GM04503 (cell line): Measurements from ENCODE around the gene F7.

Experiments
- DNase-seq: peaks from one replicate; pipeline ENCODE4 v3.0.0-alpha.2; 2012; ENCODE audit warnings: low read depth

F7 gene

GRCh38 chr13:113086991-113087922 lies 18.3 kb upstream of the F7 start:
- DNase-seq: no peak

GRCh38 chr13:113087923-113088690 lies 17.5 kb upstream of the F7 start:
- DNase-seq: no peak

- DNase-seq: no peak
Observed at GRCh38 chr13:113088691-113089020, 16.9 kb upstream of the F7 start.

GRCh38 chr13:113089693-113090414 lies 15.7 kb upstream of the F7 start:
- DNase-seq: no peak

GRCh38 chr13:113090415-113090770 lies 15.2 kb upstream of the F7 start:
- no peak for DNase-seq

GRCh38 chr13:113090806-113091205 lies 14.8 kb upstream of the F7 start:
- DNase-seq: no peak

- no peak for DNase-seq
Observed at GRCh38 chr13:113091211-113091771, 14.3 kb upstream of the F7 start.

GRCh38 chr13:113091891-113092775 lies 13.5 kb upstream of the F7 start:
- no peak for DNase-seq

- DNase-seq: no peak
Observed at GRCh38 chr13:113092776-113093579, 12.6 kb upstream of the F7 start.

- no peak for DNase-seq
Observed at GRCh38 chr13:113093580-113094409, 11.8 kb upstream of the F7 start.

- DNase-seq: no peak
Observed at GRCh38 chr13:113094410-113094800, 11.2 kb upstream of the F7 start.

GRCh38 chr13:113095146-113096051 lies 10.2 kb upstream of the F7 start:
- DNase-seq: no peak

GRCh38 chr13:113096052-113096744 lies 9.4 kb upstream of the F7 start:
- DNase-seq: no peak

GRCh38 chr13:113096745-113097305 lies 8.8 kb upstream of the F7 start:
- DNase-seq: no peak

GRCh38 chr13:113097651-113098050 lies 7.9 kb upstream of the F7 start:
- DNase-seq: no peak

- peak; percentile 16 for DNase-seq
Observed at GRCh38 chr13:113098162-113098732, 7.3 kb upstream of the F7 start.

- no peak for DNase-seq
Observed at GRCh38 chr13:113099142-113099541, 6.4 kb upstream of the F7 start.
